ENCODE data around the gene KCND2.

GRCh38 chr7:120402801-120403200 is 129.8 kb downstream of the KCND2 start:
- TF ChIP-seq CTCF (conservative IDR thresholded peaks at IDR 0.05), result no peak
- no peak for TF ChIP-seq ZFX (IDR thresholded peaks at IDR 0.05)

Measured in C4-2B (cell line).